ENCODE measurements around the gene PIGW.

DNA sequence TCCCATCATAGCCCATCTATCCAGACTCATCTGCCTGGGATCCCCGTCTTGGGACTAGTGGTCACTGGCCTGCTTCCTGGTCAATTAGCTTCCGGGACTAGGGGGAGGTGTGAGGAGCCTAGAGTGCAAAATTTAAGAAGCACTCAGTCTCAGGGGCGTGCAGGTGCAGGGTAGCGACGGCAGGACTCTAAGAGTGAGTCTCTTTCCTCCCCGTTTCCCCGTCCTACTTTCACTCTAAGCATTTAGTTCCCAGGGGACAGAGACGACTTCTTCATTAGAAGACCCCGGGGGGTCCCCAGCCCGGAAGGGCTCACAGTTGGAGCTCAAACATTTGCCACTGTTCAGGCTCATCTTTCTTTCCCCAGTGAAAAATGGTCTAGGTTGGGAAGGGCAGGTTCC lies 49.0 kb upstream of the PIGW start:
- TF ChIP-seq RAD21 (conservative IDR thresholded peaks at IDR 0.05 in 1 of 2, IDR thresholded peaks at IDR 0.05 in 1 of 2), result no peak
- TF ChIP-seq, protein P1, sequence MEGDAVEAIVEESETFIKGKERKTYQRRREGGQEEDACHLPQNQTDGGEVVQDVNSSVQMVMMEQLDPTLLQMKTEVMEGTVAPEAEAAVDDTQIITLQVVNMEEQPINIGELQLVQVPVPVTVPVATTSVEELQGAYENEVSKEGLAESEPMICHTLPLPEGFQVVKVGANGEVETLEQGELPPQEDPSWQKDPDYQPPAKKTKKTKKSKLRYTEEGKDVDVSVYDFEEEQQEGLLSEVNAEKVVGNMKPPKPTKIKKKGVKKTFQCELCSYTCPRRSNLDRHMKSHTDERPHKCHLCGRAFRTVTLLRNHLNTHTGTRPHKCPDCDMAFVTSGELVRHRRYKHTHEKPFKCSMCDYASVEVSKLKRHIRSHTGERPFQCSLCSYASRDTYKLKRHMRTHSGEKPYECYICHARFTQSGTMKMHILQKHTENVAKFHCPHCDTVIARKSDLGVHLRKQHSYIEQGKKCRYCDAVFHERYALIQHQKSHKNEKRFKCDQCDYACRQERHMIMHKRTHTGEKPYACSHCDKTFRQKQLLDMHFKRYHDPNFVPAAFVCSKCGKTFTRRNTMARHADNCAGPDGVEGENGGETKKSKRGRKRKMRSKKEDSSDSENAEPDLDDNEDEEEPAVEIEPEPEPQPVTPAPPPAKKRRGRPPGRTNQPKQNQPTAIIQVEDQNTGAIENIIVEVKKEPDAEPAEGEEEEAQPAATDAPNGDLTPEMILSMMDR (IDR thresholded peaks at IDR 0.05), result no peak

Data from A549 (cell line).